ENCODE measurements around the gene TRABD2B. TPM values are rescaled to one million over a fixed set of nuclear protein-coding genes. Genes with fewer than 3 reads are reported as not detected.

The TRABD2B gene
- 0.58 to 2.1 TPM (median 1.7 TPM) in 5 replicates for total RNA-seq (2022; extraction: Qiagen RNA extraction; ENCODE audit: low read depth)

DNA sequence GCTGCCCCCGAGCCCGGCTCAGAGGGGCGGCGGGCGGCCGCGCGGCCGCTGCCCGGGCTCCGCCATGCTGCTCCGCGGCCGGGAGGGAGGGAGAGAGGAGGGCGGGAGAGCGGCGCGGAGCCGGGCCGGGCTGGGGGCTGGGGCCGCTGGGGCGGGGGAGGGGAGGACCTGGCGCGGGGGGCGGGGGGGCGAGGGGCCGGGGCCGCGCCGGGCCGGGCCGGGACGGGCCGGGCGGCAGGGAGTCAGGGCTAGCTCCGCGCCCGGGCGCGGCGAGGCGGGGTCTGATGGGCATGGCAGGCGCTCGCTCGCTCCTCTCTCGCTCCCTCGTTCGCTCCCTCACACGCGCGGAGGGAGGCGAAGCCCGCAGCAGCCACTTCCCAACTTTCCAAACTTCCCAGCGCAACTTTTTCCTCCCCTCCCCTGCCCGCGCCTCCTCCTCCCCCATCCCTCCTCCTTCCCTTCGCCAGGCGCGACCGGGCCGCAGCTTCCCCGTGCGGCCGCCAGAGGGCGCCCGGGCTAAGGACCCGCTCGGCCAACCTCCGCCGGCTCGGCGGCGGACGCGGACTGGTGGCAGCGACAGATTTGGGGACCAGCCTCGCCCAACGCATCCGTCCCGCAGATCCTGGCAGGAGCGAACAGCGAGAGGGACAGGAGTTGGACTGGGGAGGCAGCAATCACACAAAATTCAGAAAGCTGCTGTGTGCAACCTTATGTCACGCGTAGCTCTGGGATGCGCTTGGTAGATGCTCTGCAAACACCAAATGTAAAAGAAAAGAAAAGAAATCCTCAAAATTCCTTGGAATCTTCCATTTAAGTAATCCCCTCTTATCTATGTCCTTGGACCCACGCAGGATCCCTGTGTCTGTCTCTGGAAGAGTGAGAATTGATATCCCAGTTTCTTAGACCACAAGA, at the start of gene TRABD2B:
TSS of gene TRABD2B (minus strand) at position 97 of the 912 bp plus-strand sequence.

Other genes with a start within 250 kb of the TRABD2B start
- gene SLC5A9, start 225.3 kb upstream of the TRABD2B start, total RNA-seq (2022; extraction: Qiagen RNA extraction; ENCODE audit: low read depth), result not detected in 5 replicates